Upper lobe of left lung (tissue), 4 donors: ENCODE data around the gene DENND5B.
"Not testable (repeated sequence)": the region's sequence is repeated elsewhere in the genome, so short reads cannot be mapped to it uniquely, and the experiment has no call there.

ENCODE experiments used
- POLR2A ChIP-seq, 4 donors: fragments of 450-650 bp; IDR thresholded peaks; one replicate each; pipeline ENCODE4 v1.5.1; 2016 to 2017; ENCODE audit warnings: antibody characterized with exemption in 4 of 4, mild to moderate bottlenecking in 2 of 4
- POLR2AphosphoS5 ChIP-seq, 2 donors: sonication (generic); formaldehyde crosslinking; IDR thresholded peaks; one replicate each; pipeline ENCODE4 v1.5.1; 2017; ENCODE audit warnings: antibody characterized with exemption in 2 of 2
- TF ChIP-seq, protein P1 (sequence below), 6 experiments: fragments of 450-650 bp in 4 of 6; fragments of 200-600 bp in 2 of 6; sonication (generic) in 2 of 6; IDR thresholded peaks; one replicate each; pipeline ENCODE4 v1.5.1; 2016 to 2019; ENCODE audit warnings: antibody characterized with exemption in 6 of 6

DNA sequence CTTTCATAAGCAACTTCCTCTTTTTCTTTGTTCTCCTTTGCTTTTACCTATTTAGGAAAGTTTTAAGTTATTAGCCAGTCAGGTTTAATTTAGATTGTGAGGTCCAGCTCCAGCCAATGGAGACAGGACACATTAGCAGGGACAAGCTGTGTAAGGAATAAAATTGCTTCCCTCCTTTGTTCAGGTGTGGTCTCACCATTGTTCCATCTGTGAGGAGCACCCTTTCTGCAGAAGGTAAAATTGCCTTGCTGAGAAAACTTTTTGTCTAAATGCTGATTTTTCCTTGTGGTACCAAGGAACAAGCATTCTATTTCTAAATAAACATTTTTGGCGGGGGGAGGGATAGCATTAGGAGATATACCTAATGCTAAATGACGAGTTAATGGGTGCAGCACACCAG lies 17.4 kb upstream of the DENND5B start:
- TF ChIP-seq, protein P1, sequence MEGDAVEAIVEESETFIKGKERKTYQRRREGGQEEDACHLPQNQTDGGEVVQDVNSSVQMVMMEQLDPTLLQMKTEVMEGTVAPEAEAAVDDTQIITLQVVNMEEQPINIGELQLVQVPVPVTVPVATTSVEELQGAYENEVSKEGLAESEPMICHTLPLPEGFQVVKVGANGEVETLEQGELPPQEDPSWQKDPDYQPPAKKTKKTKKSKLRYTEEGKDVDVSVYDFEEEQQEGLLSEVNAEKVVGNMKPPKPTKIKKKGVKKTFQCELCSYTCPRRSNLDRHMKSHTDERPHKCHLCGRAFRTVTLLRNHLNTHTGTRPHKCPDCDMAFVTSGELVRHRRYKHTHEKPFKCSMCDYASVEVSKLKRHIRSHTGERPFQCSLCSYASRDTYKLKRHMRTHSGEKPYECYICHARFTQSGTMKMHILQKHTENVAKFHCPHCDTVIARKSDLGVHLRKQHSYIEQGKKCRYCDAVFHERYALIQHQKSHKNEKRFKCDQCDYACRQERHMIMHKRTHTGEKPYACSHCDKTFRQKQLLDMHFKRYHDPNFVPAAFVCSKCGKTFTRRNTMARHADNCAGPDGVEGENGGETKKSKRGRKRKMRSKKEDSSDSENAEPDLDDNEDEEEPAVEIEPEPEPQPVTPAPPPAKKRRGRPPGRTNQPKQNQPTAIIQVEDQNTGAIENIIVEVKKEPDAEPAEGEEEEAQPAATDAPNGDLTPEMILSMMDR (IDR thresholded peaks at IDR 0.05), result not testable (repeated sequence)
- TF ChIP-seq POLR2A, POLR2AphosphoS5 (IDR thresholded peaks at IDR 0.05): not testable (repeated sequence)
